SU-DHL-6 (cell line): ENCODE data around the gene NAE1.

ENCODE experiments used
- CTCF ChIP-seq: fragments of 200-600 bp; sonication (generic); IDR thresholded peaks from one replicate; pipeline ENCODE4 v1.5.1; 2017; ENCODE audit warnings: antibody characterized with exemption, mild to moderate bottlenecking, low read length, moderate library complexity; ENCODE audit not compliant: insufficient read depth, poor library complexity, severe bottlenecking
- EZH2phosphoT487 ChIP-seq: fragments of 200-600 bp; sonication (generic), shearing (Covaris generic); conservative IDR thresholded peaks from 2 replicates; pipeline ENCODE4 v1.6.1; 2018; ENCODE audit warnings: mild to moderate bottlenecking, antibody characterized with exemption, low read length, moderate library complexity, mixed read lengths

GRCh38 chr16:66811043-66811442 lies 19.7 kb downstream of the NAE1 start:
- TF ChIP-seq CTCF: no peak
- no peak for TF ChIP-seq EZH2phosphoT487
